HG03558 (cell line): ENCODE results near the gene TMEM253.

Source experiments
- ATAC-seq: cut with Tn5 transposase; IDR thresholded peaks from one replicate; pipeline ENCODE4 v1.9.1; 2021; ENCODE audit warnings: moderate number of reproducible peaks; ENCODE audit not compliant: unreplicated experiment; ENCODE audit errors: extremely low read depth

Gene TMEM253

DNA sequence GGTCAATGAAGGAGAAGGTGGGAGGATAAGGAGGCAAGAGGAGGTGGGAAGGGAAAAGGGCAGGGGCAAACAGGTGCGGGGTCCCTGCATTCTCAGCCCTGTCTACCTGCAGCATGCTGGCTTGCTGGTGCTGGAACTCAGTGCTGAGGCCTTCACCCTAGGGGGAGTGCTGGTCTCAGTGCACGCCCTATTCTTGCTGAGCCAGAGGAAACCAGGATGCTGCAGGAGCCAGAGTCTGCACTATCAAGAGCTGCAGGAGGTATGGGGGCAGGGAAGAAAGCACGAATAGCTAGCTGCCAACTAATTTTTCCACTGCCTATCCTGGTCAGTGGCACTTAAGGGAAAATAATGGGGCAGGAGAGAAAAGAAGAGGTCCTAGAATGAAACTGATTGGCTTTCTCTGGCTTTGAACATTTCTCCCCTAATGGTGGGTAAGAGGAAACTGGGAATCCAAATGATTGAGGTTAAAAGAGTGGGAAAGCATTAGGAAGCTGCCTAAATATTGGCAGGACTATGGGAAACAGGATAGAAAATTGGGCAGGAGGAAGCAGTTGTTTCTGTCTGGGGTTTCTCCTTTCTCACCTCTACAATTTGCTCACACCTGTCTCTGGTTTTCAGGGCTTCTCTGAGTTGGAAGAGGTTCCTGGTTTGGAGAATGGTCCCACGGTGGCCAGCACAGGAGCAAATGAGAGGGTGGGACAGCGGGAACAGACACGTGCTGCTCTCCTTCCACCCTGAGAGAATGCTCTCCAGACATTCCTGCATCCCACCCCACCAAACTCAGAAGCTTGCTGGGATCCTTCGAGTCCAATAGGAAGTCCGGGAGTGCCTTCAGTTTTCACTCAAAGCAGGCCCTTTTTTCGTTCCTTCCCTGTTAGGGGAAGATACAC, 1.9 kb downstream of the TMEM253 start:
- ATAC-seq: no peak

DNA sequence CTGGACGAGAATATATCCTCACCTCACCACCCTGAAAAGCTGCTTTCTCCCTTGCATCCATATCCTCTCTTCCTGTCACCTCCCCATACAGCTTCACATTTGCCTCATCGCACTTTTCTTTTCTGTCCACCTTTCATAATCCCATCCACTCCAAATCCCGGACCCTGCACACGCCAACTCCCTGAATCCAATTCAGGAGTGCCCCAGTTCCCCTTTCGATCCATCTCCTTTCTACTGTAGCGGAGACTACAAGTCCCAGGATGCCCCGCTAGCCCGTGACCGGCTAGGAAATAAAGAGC, 2.5 kb downstream of the TMEM253 start:
- ATAC-seq: no peak

DNA sequence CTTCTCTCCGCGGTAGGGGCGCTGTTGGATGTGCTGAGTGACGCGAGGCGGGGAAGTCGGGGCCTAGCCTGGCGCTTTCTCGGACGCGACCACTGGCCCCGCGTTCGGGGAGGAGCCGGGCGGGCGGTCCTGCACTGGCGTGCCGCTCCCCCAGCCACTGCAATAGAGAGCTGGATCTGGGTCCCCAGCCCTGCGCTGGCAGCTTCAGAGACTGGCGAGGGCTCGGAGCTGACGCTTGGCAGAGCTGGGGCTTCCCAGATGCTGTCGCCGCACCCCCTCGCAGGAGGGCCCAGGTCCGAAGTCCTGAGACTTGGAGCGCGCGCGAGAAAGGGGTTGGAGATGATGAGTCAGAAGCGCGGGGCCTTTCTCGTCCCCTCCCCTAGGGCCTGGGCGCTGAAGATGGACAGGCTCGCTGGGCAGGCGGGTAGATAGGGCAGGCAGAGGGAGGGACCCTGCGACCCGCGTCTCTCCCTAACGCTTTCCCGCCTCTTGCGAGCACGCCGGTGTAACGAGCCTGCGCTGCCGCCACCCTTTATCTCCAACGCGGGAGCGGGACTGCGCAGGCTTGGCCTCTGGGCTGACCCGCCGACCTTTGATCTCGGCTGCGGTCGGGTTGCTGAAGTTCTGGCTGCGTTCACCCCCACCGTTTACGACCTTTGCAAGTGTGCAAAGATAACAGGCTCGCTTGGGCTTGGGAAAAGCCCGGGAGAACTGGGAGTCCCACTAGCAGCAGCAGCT, 3.0 kb downstream of the TMEM253 start:
- ATAC-seq: peak; percentile 73

DNA sequence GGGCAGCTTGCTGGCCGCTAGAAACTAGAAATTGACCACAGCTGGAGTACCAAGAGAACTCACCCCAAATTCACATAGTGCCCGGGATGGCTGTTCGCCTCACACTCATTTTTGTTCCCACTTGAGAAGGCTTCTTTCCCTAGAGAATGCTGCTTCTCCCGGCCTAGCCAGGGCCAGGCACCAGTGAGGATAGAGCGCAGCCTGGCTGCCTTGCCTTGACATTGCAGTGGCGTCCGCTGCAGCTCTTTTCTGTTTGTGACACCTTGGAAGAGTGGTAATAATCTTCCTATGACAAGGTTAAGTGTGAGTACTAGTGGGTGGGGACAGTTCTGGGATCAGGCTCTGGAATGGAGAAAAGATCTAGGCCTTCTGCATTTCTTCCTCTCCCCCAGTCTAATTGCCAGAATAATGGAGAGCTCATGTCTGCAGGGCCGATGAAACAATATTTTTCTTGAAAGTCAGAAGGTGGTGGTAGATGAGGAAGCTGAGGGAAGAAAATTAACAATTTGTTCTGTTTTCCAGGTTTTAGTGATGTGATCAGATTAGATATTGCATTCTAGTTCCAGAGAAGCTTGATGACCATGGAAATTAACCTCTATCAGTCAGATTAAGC, 3.7 kb downstream of the TMEM253 start:
- no peak for ATAC-seq

DNA sequence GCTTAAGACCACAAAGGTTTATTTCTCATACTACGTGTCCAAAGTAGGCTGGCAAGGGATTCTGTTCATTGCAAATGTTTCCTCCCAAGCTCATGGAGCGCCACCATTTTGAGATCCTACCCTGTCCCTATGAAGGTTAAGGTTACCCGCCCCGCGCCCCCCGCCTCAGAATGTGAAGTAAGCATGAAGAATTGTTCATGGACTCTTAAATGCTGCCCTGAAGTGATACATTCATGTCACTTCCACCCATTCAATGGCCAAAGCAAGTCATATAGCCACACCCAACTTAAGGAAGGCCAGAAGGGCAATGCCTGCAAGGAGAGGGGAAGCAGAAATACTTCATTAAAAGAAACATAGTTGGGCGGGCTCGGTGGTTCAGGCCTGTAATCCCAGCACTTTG, 4.2 kb downstream of the TMEM253 start:
- no peak for ATAC-seq

DNA sequence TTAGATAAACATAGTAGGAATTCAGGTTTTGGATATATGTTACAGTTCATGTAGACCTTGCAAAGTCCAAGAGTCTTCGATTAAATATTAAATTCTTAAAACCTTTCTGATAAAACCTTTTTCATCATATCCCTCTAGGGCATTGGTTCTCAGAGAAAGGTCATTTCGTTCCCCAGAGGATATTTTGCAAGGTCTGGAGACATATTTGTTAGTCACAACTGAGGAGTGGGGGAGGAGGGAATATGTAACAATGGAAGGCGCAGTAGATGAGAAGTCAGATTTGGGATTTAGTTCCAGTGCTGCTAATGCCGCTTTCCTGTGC, 5.3 kb downstream of the TMEM253 start:
- no peak for ATAC-seq

DNA sequence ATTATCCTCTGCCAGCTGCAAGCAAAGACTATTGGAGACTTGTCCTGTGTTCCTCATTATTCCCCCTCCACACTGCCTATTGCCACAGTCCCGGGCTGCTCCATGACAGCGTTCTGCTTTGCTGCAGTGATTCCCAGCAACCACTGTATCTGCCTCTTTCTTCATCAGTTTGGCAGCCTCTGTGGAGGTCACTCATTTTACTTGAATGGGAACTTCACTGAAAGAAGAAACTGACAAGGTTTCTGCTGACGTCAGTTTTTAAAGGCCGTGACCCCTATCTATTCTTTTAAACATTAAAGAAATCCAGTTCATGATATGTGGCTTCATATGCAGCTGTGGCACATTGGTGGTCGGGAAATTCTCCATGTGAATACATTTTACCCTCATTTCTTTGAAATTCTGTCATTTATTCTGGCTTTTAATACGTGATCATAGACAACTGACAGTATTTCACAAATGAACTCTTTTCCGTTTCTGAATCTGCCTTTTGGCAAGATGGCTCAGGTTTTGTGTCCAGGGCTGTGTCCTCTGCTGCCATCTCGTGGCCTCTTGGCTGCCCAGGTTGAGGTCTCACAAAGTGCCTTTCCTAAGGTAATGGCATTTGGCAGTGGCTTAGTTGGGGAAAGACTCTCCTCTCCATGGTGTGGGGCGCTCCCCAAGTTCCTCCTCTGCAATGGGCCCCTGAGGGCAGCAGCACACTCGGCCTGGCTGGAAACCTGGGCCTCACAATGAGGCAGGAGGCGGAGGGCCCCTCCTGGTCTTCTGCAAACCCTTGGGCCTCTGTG, 5.8 kb downstream of the TMEM253 start:
- no peak for ATAC-seq

DNA sequence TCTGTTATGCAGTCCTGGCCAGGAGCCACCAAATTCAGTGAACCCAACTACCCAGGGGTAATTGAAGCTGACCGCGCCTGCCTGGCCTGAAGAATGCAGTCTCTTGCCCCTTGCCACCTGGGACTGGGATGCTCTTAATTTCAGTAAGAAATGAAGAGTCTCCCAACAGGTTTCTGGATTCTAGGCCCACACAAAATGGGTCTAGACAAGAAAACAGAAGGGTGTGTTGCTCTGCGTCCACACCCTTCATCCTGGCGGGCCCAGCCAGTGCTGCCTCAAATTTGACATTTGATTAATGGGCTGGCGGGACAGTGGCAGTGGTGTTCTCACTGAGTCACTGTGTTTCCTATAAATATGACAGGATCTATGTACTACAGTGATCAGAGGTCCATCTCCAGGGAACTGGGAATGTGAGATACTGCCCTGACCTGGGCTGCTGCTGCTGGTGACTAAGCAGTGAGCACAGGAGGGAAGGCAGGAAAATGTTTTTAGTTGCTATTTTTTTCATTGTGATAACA, 6.5 kb downstream of the TMEM253 start:
- no peak for ATAC-seq

DNA sequence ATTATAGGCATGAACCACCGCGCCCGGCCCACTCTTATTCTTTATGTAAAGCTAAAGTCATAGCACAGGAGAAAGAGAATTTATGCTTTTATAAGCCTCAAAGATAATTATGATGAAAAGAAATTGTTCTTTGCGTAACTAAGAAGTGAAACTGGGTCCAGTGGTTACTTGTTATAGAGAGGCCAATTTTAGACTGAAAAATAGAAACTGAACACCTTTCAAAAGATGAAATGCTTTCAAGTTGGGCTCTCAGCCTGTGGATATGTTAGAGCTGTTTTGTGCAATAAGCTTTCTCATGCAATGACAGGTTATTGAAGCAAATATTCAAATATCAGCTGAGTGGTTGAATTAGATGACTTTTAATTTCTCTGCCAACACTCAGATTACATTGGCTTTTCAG, 7.9 kb downstream of the TMEM253 start:
- no peak for ATAC-seq

DNA sequence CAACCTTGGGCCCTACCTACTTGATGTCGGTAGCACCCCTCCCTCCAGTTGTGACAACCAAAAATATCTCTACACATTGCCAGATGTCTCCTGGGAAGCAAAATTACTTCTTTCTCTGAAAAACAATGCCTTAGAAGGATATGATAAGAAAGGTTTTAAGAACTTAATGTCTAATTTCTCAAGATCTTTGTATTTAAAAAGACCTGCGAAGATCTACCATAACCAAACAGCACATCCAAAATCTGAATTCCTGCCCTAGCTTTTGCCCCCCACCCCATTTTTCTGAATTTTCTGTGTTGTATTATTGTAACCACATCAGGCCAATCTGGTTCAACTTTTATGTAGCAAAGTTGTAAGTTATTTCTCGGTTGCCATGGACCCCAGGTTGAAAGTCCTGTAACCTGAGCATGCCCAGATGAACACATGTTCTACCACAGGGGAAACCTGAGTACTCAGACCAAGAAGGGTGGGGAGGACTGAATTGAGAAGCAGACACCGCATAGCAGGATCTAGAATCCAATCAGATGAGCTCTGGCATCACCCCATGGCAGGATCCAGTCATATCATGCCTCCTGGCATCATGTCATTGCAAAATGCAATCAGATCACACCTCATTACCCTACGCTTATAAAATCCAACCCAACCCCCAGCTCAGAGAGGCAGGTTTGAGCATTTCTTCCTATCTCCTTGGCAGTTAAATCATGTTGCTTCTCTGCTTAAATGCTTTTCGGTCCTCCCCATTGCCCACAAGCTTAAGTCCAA, 8.7 kb downstream of the TMEM253 start:
- no peak for ATAC-seq

DNA sequence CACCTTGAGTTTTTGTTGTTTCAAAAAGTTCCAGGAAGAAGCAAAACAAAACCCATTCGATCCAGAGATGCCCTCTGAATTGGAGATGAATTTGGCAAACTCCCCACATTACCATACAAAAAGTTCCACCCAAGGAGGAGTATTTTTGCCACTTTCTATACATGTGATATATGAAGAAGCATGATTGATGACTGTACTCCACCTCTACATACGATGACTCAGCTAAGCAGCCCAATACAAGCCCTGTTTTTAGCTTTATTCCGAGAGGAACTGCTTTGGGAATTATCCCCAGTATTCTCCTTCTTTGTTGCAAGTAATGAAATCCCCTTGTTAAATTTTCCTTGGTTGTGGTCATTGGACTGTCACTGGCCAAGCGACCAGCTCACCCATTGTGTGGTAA, 11.4 kb downstream of the TMEM253 start:
- ATAC-seq: no peak

DNA sequence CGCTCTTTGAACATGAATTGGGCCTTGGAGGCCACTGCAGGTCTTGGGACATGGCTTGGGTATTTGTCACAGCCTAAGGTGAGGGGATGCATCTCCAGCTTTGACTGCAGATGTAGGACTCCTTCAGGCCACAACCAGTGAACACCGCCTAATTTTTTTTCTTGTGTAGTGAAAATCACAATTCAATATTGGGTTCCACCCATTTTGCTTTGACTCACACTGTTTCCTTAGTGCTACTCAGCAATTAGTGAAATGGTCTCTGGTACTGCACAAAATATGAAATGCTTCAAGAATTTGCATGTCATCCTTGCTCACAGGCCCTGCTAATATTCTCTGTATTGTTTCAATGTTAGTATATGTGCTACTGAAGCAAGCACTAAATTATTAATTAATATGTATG, 12.5 kb downstream of the TMEM253 start:
- no peak for ATAC-seq

DNA sequence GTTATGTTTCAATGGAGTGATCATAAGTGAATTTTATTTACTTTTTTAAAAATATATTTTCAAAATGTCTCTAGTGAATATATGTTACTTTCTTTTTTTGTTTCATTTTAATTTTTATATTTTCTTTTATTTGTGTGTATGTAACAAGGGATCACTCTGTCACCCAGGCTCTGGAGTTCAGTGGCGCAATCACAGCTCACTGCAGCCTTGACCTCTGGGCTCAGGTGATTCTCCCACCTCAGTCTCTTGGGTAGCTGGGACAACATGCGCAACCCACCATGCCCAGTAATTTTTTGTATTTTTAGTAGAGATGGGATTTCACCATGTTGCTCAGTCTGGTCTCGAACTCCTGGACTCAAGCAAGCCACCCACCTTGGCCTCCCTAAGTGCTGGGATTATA, 18.1 kb downstream of the TMEM253 start:
- no peak for ATAC-seq

DNA sequence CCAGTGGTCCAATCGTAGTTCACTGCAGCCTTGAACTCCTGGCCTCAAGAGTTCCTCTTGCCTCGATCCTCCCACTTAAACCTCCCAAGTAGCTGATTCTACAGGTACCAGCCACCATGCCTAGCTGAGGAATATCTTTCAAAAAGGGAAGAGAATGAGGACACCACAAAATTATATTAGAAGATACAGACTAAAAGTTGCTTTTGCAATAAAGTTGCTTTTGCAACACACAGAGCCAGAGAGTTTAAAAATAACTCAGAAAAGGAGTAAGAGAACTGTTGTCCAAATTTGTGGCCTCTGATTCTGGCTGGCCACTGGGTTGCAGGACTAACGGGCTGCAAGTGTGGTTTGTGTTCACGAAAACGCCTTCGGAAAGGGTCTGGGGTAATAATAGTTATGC, 19.8 kb downstream of the TMEM253 start:
- no peak for ATAC-seq

DNA sequence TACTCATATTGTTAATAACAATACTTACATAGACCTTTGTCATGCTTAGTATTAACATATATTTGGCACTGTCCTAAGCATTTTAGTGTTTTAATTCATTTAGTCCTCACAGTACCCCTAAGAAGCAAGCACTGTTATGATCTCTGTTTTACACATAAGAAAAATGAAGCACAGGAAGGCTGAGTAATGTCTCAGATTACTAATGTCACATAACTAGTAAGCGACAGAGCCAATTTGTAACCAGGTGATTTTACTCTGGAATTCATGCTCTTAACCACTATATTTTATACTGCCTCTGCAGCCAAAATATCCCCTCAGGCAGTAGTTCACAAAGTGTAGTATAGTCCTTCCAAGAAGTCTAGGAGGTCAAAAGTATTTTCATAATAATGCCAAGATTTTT, 20.3 kb downstream of the TMEM253 start:
- ATAC-seq: no peak

DNA sequence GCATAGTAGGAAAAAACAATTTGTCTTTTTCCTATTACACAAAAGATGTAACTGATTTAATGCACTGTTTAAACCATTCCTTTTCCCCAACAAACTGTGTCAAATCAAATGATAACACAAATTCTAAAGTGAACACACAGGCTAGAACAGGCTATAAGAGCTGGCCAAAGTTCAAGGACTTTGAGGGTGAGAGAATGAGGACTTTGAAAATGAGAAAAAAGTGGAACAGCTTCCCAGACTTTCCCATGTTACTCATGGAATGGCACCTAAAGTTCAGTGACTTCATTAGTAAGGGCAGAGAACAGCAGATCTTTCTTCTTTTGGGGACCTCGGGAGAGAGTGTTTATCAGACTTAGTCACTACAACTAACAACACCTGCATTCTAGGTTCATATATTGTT, 22.6 kb downstream of the TMEM253 start:
- no peak for ATAC-seq

DNA sequence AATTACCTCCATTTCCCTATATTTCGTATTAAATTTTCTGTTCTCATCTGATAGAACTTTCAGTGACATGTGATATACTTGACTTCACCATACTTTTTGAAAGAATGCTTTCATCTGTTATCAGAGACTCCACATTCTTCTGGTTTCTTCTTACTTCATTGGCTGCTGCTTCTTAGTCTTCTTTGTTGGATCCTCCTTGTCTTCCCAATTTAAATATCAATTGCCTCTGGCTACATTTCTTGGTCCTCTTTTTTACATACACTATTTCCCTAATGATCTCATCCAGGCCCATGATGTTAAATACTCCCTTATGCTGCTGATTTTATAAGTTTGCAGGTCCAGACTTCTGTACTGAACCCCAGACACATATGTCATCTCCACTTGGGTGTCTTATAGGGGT, 33.0 kb downstream of the TMEM253 start:
- no peak for ATAC-seq

DNA sequence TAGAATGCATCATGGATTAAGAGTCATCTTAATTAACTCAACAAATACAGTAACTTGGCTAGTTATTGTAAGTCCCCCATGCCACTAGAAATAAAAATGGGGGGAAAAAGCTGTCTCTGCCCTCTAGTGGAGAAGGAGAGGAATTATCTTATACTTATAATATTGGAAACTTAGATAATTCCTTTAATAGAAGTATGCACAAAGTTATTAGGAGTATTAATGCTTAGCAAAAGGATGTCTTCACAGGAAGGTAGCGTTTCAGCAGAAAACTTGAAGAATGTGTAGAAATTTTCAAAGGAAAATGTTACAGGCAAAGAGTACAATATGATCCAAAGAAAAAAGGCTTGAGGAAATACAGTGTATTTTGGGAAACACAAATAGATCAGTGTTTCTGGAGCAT, 35.2 kb downstream of the TMEM253 start:
- ATAC-seq: no peak

DNA sequence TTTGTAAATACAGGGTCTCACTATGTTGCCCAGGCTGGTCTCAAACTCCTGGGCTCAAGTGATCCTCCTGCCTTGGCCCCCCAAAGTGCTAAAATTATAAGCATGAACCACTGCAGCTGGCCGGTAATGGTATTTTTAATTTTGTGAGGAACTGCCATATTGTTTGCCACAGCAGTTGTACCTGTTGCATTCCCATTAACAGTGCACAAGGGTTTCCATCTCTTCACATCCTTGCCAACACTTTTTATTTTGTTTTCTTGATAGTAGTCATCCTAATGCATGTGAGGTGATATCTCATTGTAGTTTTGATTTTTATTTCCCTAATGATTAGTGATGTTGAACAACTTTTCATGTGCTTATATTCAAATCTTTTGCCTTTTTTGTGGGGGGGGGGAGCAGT, 41.5 kb downstream of the TMEM253 start:
- no peak for ATAC-seq

DNA sequence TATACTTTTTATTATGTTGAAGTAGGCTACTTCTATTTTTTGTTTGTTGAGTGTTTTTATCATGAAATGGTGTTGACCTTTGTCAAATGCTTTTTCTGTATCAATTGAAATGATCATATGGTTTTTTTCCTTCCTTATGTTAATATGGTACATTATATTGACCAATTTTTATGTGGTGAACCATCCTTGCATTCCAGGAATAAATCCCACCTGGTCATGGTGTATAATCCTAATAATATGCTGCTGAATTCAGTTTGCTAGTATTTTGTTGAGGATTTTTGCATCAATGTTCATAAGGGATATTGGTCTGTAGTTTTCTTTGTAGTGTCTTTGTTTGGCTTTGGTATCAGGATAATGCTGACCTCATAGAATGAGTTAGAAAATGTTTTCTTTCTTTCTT, 44.6 kb downstream of the TMEM253 start:
- no peak for ATAC-seq
